AG04450 (cell line): ENCODE results near the gene ALDH1A3. TPM values are rescaled to one million over a fixed set of nuclear protein-coding genes. Genes with fewer than 3 reads are reported as not detected.

Source experiments
- CTCF ChIA-PET: fragments of 300-600, 350-600 bp; formaldehyde crosslinking; extraction: SDS; loops from one replicate; lab custom pipeline; 2022; ENCODE audit warnings: antibody characterized with exemption, inconsistent platforms; lab: Charles Lee
- POLR2A ChIA-PET: fragments of 350-600 bp; formaldehyde crosslinking; extraction: SDS; loops from one replicate; lab custom pipeline; 2021; ENCODE audit warnings: antibody characterized with exemption, inconsistent platforms; lab: Yijun Ruan, JAX
- DNase-seq: peaks from one replicate; pipeline ENCODE4 v3.0.0-alpha.2; 2011; ENCODE audit warnings: low read depth, low spot score
- H3K27ac ChIP-seq: one replicate; pipeline ENCODE4 v1.5.1; 2012; ENCODE audit warnings: low read depth, low read length, control low read depth
- H3K27me3 ChIP-seq: one replicate; pipeline ENCODE4 v1.6.0; 2012; ENCODE audit warnings: low read length; ENCODE audit not compliant: control insufficient read depth, insufficient read depth
- H3K4me3 ChIP-seq: 2 replicates; pipeline ENCODE4 v1.5.1; 2011; ENCODE audit warnings: mild to moderate bottlenecking, low read depth, low read length, control low read depth
- H3K9me3 ChIP-seq: 2 replicates; pipeline ENCODE4 v1.5.1; 2012; ENCODE audit warnings: low read length; ENCODE audit not compliant: control insufficient read depth, insufficient read depth
- polyA plus RNA-seq: library from polyadenylated mRNA; depleted of rRNA; stranded (reverse); fragments of >200 nt; gene quantifications from 2 replicates; pipeline ENCODE4 v1.2.3, GENCODE V29; 2011
- TF ChIP-seq, protein P1 (sequence below): IDR thresholded peaks from 2 replicates; pipeline ENCODE4 v1.5.1; 2011; ENCODE audit warnings: low read depth, low read length, control low read depth, inconsistent platforms

ALDH1A3 gene
- polyA plus RNA-seq, 1 experiment = 20.6 TPM

DNA sequence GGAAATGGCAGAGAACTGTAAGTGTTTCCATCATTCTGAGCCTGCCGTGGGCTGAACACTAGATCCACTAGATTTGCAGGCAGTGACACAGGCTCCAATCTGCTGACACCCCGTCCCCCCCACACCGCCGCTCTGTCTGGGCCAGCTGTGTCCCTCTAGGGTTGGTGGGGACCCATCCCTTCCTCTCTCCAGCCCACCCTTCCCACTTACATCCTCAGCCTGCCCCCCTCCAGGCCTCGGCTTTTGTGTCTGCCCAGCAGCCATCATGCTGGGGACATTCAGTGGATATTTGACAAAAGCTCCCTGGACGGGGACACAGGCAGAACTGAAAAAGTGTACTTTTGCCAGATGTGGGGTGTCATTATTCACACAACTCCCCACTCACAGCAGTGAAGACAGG, 28.8 kb downstream of the ALDH1A3 start:
- ChIA-PET POLR2A (no interaction called here), CTCF (interaction anchor here (1.0 to 5.2 kb wide), 2 partner anchors 9 to 99 kb away, joined by 4 to 34 read pairs; no protein-coding TSS in a partner anchor)
- H3K4me3 ChIP-seq = no peak overlapping the region
- no peak for DNase-seq
- peaks cover 8% of the 10 kb centered on the region for H3K9me3 ChIP-seq
- H3K27ac ChIP-seq = no peak overlapping the region
- no peaks in the 10 kb centered on the region for H3K27me3 ChIP-seq
- TF ChIP-seq, protein P1, sequence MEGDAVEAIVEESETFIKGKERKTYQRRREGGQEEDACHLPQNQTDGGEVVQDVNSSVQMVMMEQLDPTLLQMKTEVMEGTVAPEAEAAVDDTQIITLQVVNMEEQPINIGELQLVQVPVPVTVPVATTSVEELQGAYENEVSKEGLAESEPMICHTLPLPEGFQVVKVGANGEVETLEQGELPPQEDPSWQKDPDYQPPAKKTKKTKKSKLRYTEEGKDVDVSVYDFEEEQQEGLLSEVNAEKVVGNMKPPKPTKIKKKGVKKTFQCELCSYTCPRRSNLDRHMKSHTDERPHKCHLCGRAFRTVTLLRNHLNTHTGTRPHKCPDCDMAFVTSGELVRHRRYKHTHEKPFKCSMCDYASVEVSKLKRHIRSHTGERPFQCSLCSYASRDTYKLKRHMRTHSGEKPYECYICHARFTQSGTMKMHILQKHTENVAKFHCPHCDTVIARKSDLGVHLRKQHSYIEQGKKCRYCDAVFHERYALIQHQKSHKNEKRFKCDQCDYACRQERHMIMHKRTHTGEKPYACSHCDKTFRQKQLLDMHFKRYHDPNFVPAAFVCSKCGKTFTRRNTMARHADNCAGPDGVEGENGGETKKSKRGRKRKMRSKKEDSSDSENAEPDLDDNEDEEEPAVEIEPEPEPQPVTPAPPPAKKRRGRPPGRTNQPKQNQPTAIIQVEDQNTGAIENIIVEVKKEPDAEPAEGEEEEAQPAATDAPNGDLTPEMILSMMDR = no peak

DNA sequence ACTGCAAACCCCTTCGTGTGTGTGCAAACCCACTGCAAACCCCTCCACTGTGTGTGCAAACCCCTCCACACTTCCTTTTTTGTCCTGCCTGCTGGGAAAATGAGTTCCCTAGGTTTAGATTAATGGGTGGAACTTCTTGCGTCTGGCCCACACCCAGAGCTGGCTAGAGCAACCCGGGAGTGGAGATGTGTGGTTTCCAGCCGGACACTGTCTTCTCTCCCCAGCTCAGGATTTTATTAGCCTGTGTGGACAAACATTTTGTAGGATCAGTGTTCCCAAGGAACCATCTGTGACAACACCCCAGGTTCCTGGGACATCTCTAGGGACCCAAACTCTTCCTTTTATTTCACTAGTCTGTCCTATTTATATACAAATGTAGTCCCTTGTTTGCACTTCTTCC, 29.9 kb downstream of the ALDH1A3 start:
- TF ChIP-seq, protein P1 = no peak
- Histone ChIP-seq H3K27me3 (no peaks in the 10 kb centered on the region), H3K9me3 (peaks cover 9% of the 10 kb centered on the region), H3K27ac (no peak overlapping the region), H3K4me3 (no peak overlapping the region)
- ChIA-PET CTCF (interaction anchor here (1.0 kb wide), 1 partner anchor 8 kb away, joined by 4 read pairs; no protein-coding TSS in a partner anchor), POLR2A (no interaction called here)
- DNase-seq = no peak

DNA sequence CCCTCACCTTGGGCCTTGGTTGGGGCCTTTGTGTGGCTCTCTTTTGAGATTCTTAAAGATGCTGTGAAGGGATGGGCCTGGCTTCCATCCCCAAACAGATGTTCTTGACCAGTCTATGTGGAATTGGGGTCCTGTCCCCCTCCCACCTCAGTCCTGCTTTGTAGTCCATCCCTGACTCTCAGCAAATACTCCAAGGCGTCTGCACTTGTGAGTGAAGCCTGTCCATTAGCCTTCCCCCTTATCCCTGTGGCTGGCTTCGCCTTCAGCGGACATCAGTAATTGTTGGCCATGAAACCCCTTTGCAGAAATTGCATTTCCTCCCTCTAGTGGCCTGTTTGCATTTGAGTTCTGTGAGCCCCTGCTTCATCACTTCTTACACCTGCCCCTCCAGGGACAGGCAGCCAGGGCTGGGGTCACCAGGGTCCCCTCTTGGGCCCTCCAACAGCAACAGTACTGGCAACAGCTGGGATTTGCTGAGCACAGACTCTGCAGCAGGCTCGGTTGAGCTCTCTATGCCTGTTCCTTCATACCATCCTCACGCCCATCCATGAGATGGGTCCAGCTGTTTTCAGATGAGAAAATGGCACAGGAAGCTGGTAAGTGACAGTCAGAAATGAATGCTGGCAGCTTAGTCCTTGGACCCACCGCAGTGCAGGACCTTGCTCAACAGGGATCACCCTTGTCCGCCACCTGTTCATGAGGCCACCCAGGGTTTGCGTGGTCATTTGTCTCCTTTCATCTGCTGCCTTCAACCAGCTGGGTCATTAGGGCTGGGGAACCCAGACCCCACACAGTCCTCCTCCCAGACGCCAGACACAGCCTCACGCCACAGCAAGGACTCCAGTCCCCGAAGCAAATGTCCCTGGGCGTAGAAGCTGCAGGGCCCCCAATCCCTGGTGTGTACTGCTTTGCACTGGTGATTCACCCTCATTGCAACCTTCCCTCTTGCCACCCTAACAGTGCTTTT, 30.6 kb downstream of the ALDH1A3 start:
- CTCF ChIA-PET = interaction anchor here (1.0 kb wide), 1 partner anchor 8 kb away, joined by 4 read pairs; no protein-coding TSS in a partner anchor
- H3K9me3 ChIP-seq = peaks cover 15% of the 10 kb centered on the region
- POLR2A ChIA-PET = no interaction called here
- H3K27ac ChIP-seq = no peak overlapping the region
- no peak overlapping the region for H3K4me3 ChIP-seq
- H3K27me3 ChIP-seq = no peaks in the 10 kb centered on the region
- TF ChIP-seq, protein P1 = peak; percentile 44
- DNase-seq = no peak

DNA sequence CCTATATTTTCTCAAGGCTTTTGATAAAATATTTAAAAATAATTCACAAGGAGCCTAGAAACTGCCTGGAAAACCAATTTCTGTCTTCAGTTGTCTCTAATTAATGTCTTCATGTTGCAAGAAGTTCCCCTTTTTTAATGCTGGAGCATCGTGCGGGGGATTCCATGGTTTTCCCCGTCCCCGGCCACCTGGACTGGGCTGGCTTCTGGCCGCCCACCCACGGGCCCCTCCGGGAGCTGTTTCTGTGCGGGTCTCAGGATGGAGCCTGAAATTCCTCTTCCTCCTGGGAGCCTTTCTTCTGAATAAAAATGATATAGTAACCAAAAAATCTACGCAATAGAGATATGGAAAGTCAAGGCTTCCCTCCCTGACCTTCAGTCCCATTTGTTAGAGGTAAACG, 31.5 kb downstream of the ALDH1A3 start:
- H3K27ac ChIP-seq = no peak overlapping the region
- POLR2A ChIA-PET = no interaction called here
- H3K9me3 ChIP-seq = peaks cover 15% of the 10 kb centered on the region
- no peak for DNase-seq
- H3K4me3 ChIP-seq = no peak overlapping the region
- CTCF ChIA-PET = interaction anchor here (1.0 to 11.2 kb wide), 2 partner anchors 9 to 97 kb away, joined by 3 to 251 read pairs; no protein-coding TSS in a partner anchor
- H3K27me3 ChIP-seq = no peaks in the 10 kb centered on the region
- TF ChIP-seq, protein P1 = no peak

DNA sequence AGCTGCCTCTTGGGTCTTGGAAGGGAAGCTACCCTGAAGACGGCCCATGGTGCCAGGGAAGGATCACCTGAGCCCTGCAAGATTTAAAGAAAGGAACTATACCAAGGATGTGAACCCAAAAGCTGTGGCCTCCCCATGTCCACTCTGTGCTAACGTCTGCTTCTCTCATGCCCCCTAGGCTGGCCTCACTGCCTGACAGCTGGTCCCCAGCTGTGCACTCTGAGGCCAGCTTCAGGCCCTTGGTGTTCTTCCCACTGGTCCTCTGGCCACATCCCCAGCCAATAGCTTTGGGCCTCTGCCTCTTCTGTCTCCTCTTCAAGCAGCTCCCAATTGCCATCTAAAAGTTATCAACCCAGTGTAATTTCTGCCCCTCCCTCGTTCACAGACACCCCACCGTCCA, 34.3 kb downstream of the ALDH1A3 start:
- DNase-seq = no peak
- H3K27ac ChIP-seq = no peak overlapping the region
- ChIA-PET CTCF (interaction anchor here (0.6 to 11.2 kb wide), 3 partner anchors 9 to 287 kb away, joined by 3 to 251 read pairs (median 5); no protein-coding TSS in a partner anchor), POLR2A (no interaction called here)
- no peaks in the 10 kb centered on the region for H3K27me3 ChIP-seq
- TF ChIP-seq, protein P1 = no peak
- H3K4me3 ChIP-seq = no peak overlapping the region
- peaks cover 15% of the 10 kb centered on the region for H3K9me3 ChIP-seq
